OCI-LY7 (cell line): ENCODE results near the gene EIF1B.

Source experiments
- CTCF ChIP-seq: fragments of 200-600 bp; sonication (generic); conservative IDR thresholded peaks from 2 replicates; pipeline ENCODE4 v1.5.1; 2014; ENCODE audit warnings: mild to moderate bottlenecking, antibody characterized with exemption, low read length, moderate library complexity, mixed read lengths
- EZH2phosphoT487 ChIP-seq: fragments of 200-600 bp; sonication (generic); IDR thresholded peaks from 2 replicates; pipeline ENCODE4 v1.6.1; 2018; ENCODE audit warnings: low read depth, borderline replicate concordance, mild to moderate bottlenecking, mixed run types, antibody characterized with exemption, low read length, moderate library complexity, mixed read lengths

GRCh38 chr3:40312661-40313226, 3.2 kb downstream of the EIF1B start:
- no peak for TF ChIP-seq CTCF
- TF ChIP-seq EZH2phosphoT487: no peak
